Uterus (tissue), 2 donors: ENCODE measurements around the gene DGKG.

Source experiments
- POLR2A ChIP-seq, 2 donors: fragments of 450-650 bp; IDR thresholded peaks; one replicate each; pipeline ENCODE4 v1.6.1; 2016; ENCODE audit warnings: antibody characterized with exemption in 2 of 2, mild to moderate bottlenecking in 1 of 2, moderate library complexity in 1 of 2
- TF ChIP-seq, protein P1 (sequence below), 4 experiments: fragments of 200-600 bp in 2 of 4; fragments of 450-650 bp in 2 of 4; sonication (generic) in 2 of 4; IDR thresholded peaks; one replicate each; pipeline ENCODE4 v1.5.1; 2016 to 2019; ENCODE audit warnings: antibody characterized with exemption in 4 of 4, mild to moderate bottlenecking in 2 of 4, moderate library complexity in 1 of 4

DNA sequence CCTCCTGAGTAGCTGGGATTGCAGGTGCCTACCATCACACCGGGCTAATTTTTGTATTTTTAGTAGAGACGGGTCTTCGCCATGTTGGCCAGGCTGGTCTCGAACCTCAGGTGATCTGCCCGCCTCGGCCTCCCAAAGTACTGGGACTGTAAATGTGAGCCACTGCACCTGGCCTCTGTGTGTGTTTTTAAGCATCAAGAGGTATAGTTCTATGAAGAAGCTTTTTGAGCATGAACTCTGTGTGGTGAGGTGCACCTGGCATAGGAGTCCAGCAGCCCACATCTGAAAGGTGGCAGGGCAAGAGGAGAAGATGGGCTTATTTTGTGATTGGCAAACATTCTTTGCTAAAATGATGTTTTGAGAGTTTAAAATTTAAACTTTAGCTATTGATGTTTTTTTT is 118.0 kb downstream of the DGKG start:
- TF ChIP-seq, protein P1, sequence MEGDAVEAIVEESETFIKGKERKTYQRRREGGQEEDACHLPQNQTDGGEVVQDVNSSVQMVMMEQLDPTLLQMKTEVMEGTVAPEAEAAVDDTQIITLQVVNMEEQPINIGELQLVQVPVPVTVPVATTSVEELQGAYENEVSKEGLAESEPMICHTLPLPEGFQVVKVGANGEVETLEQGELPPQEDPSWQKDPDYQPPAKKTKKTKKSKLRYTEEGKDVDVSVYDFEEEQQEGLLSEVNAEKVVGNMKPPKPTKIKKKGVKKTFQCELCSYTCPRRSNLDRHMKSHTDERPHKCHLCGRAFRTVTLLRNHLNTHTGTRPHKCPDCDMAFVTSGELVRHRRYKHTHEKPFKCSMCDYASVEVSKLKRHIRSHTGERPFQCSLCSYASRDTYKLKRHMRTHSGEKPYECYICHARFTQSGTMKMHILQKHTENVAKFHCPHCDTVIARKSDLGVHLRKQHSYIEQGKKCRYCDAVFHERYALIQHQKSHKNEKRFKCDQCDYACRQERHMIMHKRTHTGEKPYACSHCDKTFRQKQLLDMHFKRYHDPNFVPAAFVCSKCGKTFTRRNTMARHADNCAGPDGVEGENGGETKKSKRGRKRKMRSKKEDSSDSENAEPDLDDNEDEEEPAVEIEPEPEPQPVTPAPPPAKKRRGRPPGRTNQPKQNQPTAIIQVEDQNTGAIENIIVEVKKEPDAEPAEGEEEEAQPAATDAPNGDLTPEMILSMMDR (IDR thresholded peaks at IDR 0.05), result no peak
- no peak for TF ChIP-seq POLR2A (IDR thresholded peaks at IDR 0.05)
